HFF-Myc (cell line): Measurements from ENCODE around the gene MAP3K20.
"Not testable (repeated sequence)": the region's sequence is repeated elsewhere in the genome, so short reads cannot be mapped to it uniquely, and the experiment has no call there.

Experiments used
- DNase-seq: peaks from one replicate; pipeline ENCODE4 v3.0.0-alpha.2; 2011; ENCODE audit warnings: low read depth; ENCODE audit errors: extremely low read depth
- H3K4me3 ChIP-seq: replicated peaks from 2 replicates; pipeline ENCODE4 v1.5.1; 2011; ENCODE audit warnings: low read depth, mild to moderate bottlenecking, control low read depth, low read length
- CTCF ChIP-seq: IDR thresholded peaks from 2 replicates; pipeline ENCODE4 v1.5.1; 2012; ENCODE audit warnings: mild to moderate bottlenecking, low read depth, low read length, control low read depth; ENCODE audit errors: missing control alignments

The MAP3K20 gene

GRCh38 chr2:173290518-173290917 is 214.9 kb downstream of the MAP3K20 start:
- no peak for DNase-seq
- no peak overlapping the region for H3K4me3 ChIP-seq
- TF ChIP-seq CTCF = no peak

GRCh38 chr2:173291412-173291811 is 215.8 kb downstream of the MAP3K20 start:
- no peak overlapping the region for H3K4me3 ChIP-seq
- no peak for TF ChIP-seq CTCF
- no peak for DNase-seq

GRCh38 chr2:173296235-173296634 is 220.6 kb downstream of the MAP3K20 start:
- H3K4me3 ChIP-seq = no peak overlapping the region
- DNase-seq = no peak
- TF ChIP-seq CTCF = no peak

GRCh38 chr2:173298536-173299097 is 223.0 kb downstream of the MAP3K20 start:
- DNase-seq = no peak
- no peak for TF ChIP-seq CTCF

DNA sequence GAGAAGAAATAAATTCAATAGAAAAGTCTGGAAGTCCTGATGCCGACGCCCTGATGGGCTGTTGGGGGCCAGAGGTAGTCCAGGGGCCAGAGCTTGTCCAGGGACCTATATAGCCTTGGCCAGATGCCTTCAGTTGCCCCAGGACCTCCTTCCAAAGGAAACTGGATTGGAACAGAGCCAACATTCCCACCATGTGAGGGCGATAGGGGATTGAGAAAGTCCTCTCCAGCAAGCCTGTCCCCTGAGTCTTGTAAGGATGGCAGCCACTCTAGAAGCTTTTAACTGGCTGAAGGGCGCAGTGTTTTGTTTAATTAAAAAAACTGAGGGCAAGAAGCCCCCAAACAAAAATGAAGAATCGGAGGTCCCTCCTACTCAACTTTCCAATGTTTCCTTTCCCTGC is 224.1 kb downstream of the MAP3K20 start:
- DNase-seq = no peak
- TF ChIP-seq CTCF = no peak
- H3K4me3 ChIP-seq = no peak overlapping the region

More at GRCh38 chr2:173298536-173299097, 223.0 kb downstream of the MAP3K20 start:
- H3K4me3 ChIP-seq = no peak overlapping the region

DNA sequence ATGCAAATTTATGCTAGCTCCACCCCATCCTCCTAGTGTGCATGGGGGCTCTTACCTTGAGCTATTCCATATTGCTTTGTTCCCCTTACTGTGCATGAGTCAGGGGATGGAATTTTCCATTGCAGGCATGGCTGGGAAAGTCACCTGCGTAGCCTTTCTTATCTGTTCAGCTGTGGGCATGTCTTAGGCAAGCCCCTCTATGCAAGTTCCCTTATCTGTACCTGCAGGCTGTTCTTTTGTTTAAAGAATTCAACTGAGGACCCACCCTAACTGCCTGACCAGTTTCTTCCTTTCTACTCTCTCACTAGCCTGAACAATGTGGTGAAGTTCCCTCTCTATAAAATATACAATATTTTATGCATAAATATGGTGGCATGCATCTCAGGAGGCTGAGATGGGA is 224.8 kb downstream of the MAP3K20 start:
- DNase-seq = no peak
- no peak for TF ChIP-seq CTCF

DNA sequence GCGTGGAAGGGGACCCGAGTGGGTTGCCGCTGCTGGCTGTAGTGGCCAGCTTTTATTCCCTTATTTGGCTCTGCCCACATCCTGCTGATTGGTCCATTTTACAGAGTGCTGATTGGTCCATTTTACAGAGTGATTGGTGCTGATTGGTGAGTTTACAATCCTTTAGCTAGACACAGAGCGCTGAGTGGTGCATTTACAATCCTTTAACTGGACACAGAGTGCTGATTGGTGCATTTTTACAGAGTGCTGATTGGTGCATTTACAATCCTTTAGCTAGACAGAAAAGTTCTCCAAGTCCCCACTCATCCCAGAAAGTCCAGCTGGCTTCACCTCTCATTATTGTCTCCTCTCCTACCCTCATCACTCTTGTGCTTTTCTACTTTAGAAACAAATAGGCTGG is 225.9 kb downstream of the MAP3K20 start:
- not testable (repeated sequence) for H3K4me3 ChIP-seq, DNase-seq

More for the DNA sequence above, 224.8 kb downstream of the MAP3K20 start:
- H3K4me3 ChIP-seq = no peak overlapping the region
